Stimulated activated CD4-positive, alpha-beta T cell treated with anti-CD3 and anti-CD28 coated beads, TNF-alpha, amount 100 ng/mL, for 48 hours (primary cell): ENCODE data around the gene CACNA1D.

Source experiments
- DNase-seq, 3 donors: peaks; one replicate each; pipeline ENCODE4 v3.0.0-alpha.2; 2020; ENCODE audit warnings: low read depth in 3 of 3

CACNA1D gene

DNA sequence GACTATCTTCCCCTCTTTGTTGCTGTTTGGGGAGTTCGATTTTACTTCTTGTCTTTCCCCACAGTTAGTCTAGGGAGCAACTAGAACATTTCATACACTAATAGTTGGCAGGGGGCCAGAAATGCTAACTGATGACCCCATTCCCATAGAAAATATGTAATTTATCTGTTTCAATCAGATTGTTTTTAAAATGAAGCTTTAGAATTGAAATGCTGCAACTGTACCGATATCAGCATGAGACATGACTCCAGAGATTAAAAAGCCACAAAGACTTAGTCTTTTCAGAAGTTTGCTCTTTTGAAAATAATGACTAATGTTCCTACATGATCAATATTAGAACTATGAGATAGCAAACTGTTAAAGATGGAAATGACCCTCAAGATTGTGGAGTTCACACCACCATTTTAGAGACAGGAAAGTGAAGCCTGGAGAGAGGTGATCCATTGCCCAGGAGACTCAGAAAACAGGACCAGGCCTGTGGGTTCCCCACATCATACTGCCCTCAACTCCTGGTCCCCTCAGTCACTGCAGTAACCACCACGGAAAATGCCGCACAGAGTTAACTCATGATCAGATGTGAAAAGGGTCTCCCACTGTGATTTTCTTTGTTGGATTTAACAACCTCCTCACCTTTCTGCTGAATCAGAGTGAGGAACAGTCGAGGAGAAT lies 221.5 kb downstream of the CACNA1D start:
- no peak for DNase-seq

DNA sequence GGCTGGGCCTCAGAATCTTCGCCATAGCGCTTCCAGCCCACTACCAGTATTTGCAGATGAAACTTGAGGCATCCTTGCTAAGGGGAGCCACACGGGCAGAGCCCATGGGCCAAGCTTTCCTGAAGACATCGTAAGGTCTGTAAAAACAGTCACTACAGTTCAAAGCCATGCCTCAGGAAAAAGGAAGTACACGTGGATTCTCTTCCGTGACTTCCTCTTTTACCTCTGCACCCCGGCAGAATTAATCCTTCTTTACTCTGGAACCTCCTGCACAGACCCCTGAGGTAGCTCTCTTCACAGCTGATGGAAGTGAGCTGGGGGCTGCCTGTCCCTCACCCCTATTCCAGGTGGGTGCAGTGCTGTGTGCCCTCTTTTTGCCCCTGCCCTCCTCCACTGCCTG lies 222.6 kb downstream of the CACNA1D start:
- no peak for DNase-seq

DNA sequence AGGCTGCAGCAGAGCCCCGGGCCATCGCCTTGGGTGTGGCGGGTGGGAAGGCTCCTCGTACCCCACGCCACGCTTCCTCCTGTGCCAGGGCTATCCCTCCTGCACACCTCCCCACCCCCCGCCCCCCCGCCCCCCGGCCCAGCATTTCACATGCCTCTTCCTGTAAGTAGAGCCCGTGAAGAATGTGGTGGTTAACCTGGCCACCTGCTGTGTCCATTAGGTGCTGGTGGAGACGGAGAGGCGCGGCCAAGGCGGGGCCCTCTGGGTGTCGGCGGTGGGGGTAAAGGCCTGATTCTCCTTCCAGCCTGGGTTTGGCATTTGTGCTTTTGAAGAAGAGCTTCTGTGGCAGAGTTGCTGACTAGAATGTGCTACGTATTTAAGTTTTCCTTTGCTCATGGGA lies 224.1 kb downstream of the CACNA1D start:
- no peak for DNase-seq

DNA sequence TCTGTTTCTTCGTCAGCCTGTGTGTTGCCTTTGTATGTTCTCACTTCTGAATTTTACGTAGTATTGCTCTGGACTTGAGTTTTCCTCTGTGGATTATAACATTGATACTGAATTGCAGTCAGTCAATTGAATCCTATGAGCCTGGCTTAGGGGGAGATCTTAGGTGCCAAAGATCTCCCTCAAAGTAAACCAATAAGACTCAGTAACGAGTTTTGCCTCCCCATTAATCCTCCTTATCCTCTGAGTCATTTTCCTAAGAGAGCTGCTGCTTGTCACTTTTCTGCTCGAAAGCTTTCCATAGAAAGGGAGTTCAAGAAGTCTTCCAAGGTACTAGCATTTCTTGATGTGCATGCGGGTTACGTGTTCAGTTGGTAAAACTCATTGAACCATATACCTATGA lies 225.4 kb downstream of the CACNA1D start:
- no peak for DNase-seq

DNA sequence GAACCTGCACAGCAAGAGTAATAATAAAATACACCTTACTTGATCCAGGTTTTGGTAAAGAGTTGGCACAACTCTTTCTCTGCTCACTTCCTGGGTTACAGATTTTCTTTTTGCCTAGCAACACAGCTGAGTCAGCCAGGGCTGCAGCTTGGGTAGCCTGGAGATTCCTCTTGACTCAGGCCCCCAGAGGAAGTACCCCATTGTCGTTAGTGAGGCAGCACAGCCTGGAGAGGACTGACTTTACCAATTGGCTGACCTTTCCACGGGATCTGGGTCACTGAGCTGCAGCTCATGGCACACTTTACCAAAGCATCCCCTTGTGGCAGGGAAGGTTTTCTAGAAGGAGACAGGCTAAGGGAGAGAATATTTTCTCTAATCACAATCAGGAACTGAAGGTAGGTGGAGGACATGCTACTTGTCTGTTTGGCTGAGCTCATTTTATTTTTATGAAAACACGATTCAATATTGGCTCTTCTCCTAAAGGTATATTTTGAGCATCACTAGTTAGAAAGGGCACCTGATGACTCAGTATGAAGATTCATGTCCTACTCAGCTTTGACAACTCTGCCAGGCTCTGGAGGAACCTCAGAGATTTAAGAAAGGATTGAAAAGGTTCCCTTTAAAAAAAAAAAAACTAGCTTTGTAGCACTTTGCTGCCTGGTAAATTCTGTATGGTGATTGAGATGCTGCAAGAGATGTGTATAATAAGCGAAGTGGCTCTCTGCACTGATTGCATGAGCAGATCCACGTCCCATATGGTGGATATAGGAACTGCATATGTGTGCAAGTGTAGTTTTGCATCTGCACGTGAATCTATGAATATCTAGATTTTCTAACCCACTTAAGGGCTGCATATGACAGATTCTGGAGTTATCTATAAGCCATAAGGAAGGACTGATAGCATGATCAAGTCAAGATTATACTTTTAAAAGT lies 227.0 kb downstream of the CACNA1D start:
- no peak for DNase-seq

DNA sequence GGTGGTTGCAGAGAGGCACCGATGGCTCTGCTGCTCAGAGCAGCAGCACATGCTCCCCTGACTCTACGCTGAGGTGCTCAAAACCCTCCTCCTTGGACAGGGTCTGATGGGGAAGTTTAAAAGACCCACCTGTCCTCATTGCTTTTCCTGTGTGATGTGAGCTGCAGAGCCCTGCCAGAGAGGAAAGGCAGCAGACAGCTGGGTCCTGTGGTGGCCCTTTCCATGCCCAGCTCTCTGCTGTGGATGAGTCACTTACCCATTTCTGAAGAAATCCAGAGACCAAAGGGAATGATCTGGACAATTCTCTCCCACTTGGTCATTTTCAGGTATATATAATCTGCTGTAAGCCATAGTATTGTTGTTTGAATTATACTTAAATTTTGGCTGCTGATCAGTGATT lies 230.2 kb downstream of the CACNA1D start:
- no peak for DNase-seq

DNA sequence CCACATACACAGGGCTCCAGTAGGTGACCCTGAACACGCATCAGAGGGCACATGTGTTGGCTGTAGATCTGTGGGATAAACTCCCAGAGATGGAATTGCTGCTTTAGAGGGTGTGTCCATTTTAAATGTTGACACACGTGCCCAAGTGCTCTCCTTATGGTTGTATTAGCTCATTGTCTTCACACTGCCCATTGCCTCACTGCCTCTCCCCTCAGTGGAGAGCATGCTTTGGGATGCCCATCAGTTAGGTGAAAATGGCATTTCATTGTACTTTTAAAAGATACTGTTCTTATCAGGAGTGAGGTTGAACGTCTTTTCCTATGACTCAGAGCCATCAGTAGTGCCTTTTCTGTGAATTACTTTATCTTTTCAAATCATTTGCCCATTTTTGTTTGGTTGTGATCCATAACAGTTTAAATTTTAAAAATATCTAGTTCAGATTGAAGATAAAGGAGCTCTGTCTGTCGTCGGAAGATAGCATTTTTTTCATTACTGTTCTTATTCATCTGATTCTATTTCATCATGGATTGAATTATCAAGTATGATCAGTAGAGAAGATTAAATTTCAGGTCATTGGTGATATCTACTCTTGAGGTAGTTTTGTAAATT lies 231.1 kb downstream of the CACNA1D start:
- DNase-seq: no peak

DNA sequence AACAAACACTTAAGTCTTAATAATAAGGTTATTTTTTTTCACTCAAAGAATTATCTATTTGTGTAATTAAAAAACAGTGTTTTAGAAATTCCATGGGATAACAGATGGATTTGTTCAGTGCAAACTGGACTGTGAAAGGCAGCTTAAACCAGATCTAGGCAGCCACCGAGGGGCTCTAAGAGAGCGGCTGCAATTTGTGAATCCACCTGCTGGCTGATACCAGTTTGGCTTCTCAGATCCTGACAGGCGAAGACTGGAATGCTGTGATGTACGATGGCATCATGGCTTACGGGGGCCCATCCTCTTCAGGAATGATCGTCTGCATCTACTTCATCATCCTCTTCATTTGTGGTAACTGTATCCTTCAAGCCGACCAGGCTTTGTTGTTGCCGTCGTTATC lies 232.2 kb downstream of the CACNA1D start:
- DNase-seq: no peak

DNA sequence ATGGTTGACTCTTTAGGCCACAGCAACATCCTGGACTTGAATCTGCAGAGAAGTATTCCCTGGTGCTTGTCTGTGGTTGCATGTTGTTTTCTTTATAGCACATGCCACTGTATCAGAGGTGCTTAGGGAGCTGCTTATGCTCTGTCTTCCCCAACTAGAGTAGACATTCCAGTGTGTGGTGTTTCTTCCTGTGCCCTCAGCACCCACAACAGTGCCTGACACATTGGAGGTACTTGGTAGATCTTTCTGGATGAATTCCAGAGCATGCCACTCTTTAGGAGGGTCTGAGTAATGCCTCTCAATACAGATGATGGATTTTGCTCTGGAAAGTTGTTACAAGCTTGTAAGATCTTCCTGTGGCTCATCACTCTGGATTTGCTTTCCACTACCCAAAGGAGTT lies 234.2 kb downstream of the CACNA1D start:
- no peak for DNase-seq

DNA sequence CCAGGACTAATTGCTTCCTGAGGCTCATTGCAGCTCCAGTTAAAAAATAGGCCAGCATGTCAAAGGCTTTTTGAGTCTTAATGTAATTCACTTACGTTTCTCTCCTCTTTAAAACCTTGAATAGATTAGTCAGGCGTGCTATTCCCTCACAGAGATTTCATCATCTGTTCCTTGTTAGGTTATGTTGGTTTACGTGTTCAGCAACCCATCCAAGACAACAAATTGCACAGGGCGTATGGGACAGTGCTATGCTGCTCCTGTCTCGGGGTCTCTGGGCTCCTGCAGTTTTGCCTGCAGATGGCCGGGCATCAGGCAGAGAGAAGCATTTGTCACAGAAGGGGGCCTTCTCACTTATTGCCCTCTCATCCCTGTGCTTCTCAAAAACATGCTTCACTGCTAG lies 234.7 kb downstream of the CACNA1D start:
- DNase-seq: no peak

DNA sequence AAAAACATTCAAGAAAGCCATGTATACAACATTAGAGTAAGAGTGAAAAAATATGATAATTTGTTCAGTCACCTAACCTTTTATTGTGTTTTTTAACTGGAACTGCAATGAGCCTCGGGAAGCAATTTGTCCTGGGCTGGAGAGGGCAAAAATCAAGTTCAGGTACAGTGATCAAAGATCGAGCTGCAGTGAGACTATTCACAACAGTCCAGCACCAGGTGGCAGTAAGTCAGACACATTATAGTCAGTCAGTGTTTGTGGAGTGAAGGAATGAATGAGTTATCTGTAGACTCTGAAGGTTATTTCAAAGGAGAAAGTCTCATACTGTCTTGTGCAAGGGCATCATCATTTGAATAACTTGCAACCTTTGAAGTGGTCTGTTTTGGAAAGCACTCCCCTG lies 235.2 kb downstream of the CACNA1D start:
- no peak for DNase-seq

DNA sequence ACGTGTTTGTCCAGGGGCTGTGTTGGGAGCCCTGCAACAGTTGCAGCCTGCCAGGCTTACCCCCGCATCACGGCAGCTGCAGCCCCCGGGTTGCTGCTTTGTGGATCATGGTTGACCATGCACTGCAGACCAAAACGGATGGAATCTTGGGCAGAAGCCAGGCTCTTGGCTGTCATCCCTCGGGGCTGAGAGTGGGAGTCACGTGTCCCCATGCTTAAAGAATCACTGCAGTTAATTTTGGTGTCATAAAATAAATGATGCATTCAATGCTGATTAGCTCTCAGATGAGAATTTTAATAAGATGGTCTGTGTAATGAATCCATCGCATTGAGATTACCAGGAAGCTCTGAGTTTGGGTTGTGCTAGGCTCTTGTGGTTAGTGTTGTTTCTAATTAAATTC lies 236.2 kb downstream of the CACNA1D start:
- DNase-seq: no peak

DNA sequence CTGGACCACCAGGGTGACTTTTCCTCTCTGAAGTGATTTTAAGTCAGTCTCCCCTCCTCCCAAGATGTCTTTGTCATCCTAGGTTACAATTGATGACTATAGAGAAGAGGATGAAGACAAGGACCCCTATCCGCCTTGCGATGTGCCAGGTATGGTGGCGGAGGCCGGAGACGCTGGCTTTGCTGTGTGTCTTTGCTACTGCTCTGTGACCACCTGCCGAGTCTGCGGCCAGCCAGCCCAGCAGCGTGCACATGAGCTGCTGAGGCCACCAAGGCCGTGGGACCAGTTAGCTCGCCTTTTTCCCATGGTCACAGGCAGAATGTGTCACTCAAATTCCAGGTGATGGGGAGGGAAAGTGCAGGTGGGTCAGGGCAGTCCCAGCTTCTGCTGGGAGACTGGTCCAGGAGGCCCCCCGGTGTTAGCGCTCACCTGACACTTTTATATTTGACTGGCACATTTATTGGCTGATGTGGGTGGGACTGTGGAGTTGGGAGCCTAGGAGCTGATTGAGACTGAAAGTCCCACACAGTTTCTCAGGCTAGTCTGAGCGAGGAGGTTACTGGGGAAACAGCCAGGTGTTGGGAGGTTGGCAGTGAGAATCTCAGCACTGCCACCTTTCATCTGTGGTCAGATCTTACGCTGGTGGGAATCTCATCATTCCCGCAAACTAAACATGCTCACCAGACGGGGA lies 237.7 kb downstream of the CACNA1D start:
- no peak for DNase-seq

DNA sequence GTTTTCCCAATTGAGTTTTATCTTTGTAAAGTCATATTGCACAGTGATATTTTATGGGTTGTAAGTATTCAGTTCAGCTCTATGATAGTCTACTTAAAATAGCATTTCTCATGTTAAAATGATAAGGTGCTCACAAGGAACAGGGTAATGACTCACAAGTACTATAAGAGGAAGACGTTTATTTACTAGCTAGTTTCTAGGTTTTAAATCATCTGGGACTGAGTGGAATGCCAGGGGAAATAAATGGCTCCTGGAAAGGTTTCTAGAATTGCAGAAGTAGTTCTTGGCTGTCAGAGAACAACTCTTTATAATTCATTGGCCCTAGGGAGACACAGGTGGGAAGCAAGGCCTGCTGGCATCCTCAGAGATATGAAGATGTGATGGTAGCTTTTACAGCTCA lies 239.0 kb downstream of the CACNA1D start:
- no peak for DNase-seq

DNA sequence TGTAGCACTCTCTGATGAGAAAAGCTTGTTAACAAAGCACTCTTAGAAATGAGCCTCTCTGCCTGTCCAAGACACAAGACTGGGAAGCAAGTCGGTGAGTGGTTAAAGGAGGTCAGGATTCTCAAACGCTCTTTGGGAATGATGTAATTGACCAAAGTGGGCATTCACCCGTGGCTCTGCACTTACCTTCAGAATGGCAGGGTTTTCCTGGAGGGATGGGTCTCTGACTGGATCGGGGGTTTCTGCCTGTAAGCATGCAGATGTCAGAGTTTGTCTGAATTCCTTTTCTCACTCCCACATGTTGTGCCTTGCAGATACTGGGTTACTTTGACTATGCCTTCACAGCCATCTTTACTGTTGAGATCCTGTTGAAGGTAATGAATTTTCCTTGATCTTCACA lies 245.6 kb downstream of the CACNA1D start:
- no peak for DNase-seq

DNA sequence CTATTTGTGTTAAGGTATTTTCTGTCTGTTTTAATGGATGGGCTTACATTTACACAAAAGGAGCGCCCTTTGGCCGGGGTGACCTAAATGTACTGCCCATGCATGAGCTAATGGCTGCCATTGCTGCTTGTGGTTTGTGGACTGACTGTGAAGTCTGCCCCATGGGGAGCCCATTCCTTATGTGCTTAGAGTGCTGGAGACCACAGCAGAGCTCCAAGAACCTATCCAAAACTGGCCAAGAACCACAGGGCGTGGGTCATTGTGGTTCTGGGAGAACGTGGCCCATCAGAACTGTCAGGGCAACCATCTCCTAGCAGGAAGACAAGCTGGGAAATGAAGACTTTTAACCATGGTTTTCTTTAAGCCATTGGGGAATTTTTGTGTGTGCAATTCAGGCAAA lies 246.5 kb downstream of the CACNA1D start:
- no peak for DNase-seq

DNA sequence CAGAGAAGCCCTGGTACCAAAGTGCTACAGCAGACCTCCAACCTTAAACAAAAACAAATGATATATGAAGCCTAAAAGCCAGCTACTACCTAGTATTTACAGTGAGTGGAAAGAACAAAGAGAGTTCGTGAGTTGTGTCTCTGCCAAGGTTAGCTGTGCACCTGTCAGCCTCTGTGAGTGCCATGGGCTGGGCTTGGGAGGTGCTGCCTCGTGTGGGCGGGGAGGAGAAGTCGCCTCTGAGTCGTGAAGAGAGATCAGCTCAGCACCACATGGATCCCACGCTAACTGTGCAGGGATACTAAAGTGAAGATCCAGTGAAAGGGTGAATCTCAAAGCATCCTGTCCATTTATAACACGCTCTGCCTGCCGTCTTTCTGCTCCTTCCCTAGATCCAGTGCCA lies 249.9 kb downstream of the CACNA1D start:
- no peak for DNase-seq

DNA sequence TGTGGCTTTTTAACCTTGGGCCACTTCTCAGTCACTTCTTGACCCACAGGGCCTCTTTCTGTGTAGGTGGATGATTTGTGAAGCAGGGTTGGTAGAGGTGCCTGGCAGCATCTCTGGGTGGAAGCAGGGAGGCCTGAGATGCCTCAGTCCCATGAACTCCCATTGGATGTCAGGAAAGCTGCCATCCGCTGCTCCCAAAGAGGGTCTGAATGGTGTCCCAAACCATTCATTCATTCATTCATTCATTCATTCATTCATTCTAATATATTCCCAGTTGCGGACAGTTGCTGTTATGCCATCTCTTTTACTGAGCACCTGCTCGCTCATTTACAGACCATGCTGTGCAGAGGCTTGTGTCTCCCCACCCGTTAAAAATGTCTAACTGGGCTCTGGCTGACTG lies 253.1 kb downstream of the CACNA1D start:
- DNase-seq: no peak

DNA sequence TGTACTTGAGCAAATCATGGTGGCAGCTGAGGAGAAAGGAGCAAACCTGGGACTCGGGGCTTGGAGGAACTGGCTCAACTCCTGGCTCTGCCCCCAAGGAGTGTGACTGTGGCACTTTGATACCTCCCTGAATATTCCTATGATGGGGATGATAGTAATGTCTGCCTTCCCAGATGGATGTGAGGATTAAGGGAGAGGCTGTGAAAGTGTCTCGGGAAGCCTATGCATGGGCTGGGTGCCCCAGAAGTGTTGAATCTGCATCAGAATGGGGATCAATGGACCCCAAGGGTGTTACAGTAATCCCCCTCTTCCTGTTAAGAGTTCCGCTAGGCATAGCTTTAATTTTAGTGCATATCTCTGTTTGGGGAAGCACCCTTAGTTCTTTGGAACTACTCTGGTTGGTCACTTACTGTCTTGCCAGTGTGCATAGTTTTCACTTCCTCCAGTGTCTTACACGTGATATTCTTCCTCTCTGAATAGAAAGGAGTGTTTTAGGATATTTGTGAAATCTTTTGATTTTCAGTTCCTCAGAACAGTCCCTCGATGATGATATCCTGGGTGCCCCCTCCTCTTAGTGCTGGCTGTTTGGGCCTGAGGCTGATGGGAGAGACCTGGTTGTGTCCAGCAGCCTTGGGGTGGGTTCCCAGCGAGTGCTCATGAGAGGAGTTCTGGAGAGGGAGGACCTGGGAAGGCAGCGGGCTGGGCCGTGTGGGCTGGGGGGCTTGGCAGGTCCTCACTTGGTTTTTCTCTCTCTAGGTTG lies 254.3 kb downstream of the CACNA1D start:
- DNase-seq: no peak

DNA sequence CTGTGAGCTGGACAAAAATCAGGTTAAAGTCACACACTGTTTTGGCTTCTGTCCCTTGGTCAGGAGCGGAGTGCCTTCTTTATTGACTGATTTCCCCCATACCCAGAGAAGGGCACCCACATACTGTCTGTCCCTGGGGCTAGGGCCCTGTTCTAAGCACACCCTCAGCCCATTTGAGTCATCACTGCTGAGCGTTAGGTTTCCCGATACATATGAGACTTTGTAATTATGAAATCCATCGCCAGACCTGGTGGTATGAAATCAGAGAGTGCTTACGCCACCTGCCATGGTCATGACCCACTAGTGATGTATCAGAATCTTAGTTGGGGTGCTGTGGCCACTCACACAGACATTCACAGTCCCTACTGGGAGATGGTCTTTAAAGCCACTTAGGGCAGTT lies 255.0 kb downstream of the CACNA1D start:
- no peak for DNase-seq
